ENCODE data around the gene C1orf198. TPM values are rescaled to one million over a fixed set of nuclear protein-coding genes. Genes with fewer than 3 reads are reported as not detected.

C1orf198 gene
- polyA plus RNA-seq, 1 donor from 2014 or later: 5.5 TPM

DNA sequence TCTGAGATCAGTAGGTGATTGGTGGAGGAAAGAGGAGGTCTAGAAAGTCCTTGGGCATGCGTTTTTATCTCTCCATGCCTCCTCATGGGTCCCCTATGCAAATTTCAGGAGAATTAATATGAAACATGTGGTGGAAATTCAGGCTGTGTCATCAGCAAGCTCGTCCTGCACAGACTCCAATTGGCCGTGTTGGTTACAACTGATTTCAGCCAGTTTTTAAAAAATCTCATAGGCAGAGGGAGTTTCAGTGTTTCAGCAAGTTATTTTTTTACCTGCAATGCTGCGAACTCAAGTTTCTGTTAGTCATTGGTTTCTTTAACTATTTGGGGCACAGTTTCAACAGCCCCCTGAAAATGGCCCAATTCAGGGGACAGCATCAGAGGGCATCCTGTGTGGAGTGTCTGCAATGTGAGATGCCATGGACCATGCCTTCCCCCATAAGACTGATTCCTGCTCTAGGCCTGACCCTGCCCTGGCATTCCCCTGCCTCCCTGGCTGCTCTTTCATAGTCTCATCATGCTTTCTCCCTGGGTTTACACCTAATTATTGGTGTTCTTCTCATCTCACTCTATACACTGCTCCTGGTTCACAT is 59.9 kb downstream of the C1orf198 start:
- Mint-ChIP-seq H3K36me3 (peaks cover 2% of the 10 kb centered on the region), H3K9me3 (peaks cover 9 to 21% (median 10%) of the 10 kb centered on the region in 3 donors), H3K4me1 (peaks cover 0 to 1% (median 0%) of the 10 kb centered on the region in 3 donors), H3K4me3 (no peak overlapping the region), H3K27me3 (peaks cover 1% of the 10 kb centered on the region), H3K27ac (no peak overlapping the region)

DNA sequence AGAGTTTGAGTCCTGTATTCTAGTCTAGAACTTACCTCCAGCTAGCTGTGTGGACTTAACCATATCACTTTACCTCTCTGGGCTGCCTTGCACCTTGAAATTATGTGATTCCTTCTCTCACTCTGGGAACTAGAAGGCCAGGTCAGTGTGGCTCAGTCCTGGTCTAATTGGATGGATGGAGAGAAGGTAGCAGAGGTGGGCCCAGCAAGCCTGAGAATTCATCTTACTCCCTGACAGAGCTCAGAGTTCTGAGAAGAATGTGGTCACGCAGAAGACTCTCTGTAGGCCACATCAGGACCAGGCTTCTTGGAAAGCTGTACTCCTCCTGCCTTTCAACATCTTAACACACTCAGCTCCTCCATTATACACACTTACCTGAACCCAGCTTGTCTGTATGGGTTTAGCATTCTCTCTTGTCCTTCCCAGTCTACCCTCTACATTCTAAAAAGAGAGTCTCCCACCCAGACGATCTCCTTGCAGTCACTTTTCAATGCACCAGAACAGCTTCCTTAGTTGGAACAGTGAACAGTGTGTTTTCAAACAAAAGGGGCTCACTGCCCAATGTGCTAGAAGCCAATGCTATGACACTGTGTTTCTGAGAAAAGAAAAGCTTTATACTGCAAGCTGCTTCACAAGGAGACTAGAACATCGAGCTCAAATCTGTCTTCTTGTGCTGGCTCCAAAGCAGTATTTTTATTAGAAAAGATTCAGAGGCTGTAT is 60.6 kb downstream of the C1orf198 start:
- H3K36me3 Mint-ChIP-seq: peaks cover 2% of the 10 kb centered on the region

DNA sequence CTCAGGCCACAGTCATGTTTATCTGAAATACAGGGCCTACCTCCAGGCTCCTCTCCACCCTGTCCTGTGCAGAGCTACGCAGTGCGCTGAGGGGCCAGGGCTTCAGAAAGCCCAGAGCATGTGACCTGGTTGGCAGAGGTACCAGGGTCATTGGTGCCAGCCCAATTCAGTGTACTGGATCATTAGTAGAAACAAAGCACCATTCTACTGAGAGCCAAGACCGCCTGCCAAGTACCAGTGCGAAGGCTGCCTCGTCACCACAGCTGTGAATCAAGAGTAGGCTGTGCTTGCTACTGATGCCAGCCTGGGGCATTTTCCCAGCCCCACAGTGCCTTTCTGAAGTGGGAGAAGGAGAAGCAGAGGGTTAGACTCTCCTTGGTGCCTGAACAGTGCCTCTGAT is 61.3 kb downstream of the C1orf198 start:
- H3K27ac Mint-ChIP-seq: no peak overlapping the region
- no peak overlapping the region for H3K4me3 Mint-ChIP-seq
- H3K4me1 Mint-ChIP-seq: peaks cover 0 to 1% (median 0%) of the 10 kb centered on the region in 3 donors
- peaks cover 1% of the 10 kb centered on the region for H3K27me3 Mint-ChIP-seq
- no peaks in the 10 kb centered on the region for H3K36me3 Mint-ChIP-seq
- H3K9me3 Mint-ChIP-seq: peaks cover 0 to 8% (median 6%) of the 10 kb centered on the region in 3 donors

More for the DNA sequence above, 60.6 kb downstream of the C1orf198 start:
- peaks cover 1% of the 10 kb centered on the region for H3K27me3 Mint-ChIP-seq
- H3K4me1 Mint-ChIP-seq: peaks cover 0 to 1% (median 0%) of the 10 kb centered on the region in 3 donors
- no peak overlapping the region for H3K4me3 Mint-ChIP-seq
- H3K9me3 Mint-ChIP-seq: peaks cover 5 to 14% (median 8%) of the 10 kb centered on the region in 3 donors
- no peak overlapping the region for H3K27ac Mint-ChIP-seq

DNA sequence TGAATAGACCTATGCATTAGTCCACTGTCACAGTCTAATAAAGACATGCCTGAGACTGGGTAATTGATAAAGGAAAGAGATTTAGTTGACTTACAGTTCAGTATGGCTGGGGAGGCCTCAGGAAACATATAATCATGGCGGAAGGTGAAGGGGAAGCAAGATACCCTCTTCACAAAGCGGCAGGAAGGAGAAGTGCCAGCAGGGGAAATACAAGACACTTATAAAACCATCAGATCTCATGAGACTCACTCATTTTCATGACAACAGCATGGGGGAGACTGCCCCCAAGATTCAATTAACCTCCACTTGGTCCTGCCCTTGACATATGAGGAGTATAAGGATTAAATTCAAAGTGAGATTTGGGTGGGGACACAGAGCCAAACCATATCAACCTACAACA is 61.8 kb downstream of the C1orf198 start:
- no peaks in the 10 kb centered on the region for H3K36me3 Mint-ChIP-seq
- no peak overlapping the region for H3K4me3 Mint-ChIP-seq
- H3K4me1 Mint-ChIP-seq: peaks cover 0 to 1% (median 0%) of the 10 kb centered on the region in 3 donors
- H3K27me3 Mint-ChIP-seq: peaks cover 1% of the 10 kb centered on the region
- H3K27ac Mint-ChIP-seq: no peak overlapping the region
- H3K9me3 Mint-ChIP-seq: peaks cover 0 to 5% (median 4%) of the 10 kb centered on the region in 3 donors

DNA sequence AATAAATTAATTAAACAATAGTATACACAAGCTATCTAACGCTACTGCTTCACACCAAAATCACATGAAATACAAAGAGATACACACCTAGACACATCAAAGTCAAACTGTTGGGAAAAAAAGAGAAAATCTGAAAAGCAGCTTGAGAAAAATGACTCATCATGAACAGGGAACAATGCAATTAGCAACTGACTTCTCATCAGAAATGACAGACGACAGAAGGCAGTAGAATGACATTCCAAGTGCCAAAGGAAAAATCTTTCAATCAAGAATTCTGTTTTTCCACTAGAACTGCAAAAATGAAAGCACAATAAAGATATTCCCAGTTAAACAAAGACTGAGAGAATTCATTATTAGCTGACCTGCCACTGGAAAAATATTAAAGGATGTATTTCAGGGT is 63.9 kb downstream of the C1orf198 start:
- Mint-ChIP-seq H3K36me3 (no peaks in the 10 kb centered on the region), H3K4me1 (peaks cover 0 to 1% (median 0%) of the 10 kb centered on the region in 3 donors), H3K27ac (no peak overlapping the region), H3K9me3 (peaks cover 0 to 5% (median 4%) of the 10 kb centered on the region in 3 donors), H3K27me3 (peaks cover 1% of the 10 kb centered on the region), H3K4me3 (no peak overlapping the region)

DNA sequence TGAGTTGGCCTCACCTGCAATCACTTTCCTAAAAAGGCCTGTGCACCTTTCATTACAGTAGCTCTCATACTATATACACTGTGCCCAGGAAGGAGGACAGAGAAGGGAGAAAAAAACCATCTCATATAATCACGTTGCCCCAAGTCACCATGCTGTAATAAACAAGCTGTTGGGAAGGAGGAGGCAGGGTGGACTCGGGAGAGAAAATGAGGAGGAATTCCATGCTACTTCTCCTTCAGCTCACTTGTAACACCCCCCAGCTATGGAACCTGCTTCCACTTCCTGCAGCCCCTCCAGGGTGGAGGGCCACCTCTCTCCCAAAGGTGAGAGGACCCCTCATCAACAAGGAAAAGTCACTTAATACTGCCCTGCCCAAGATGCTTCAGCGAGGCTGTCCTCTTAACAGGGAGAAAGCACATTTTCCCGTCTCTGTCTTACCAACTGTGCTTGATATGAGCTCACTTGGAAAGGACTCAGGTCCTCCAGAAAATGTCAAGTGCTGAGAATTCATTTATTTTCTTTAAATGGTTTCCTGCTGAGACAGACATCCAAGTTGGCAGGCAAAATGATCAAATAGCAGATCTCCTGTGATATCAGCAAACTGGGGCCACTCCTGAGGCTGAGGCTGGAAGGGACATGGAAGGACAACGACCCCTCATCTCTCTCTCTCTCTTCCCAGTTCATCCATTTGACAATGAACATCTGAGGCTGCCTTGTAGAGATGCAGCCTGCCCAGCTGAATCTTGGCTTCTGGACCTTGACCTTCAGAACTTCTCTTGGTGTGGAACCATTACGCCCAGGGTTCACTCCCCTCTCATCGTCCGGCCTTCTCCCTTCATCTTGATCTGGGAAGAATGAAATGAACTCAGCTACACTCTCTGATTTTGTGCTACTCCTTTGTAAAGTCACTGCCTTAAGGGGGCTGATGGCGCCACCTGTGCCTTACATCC is 67.2 kb downstream of the C1orf198 start:
- H3K4me3 Mint-ChIP-seq: no peak overlapping the region
- no peaks in the 10 kb centered on the region for H3K27me3 Mint-ChIP-seq
- H3K27ac Mint-ChIP-seq: no peak overlapping the region
- H3K4me1 Mint-ChIP-seq: peaks cover 0 to 1% (median 0%) of the 10 kb centered on the region in 3 donors
- H3K9me3 Mint-ChIP-seq: peaks cover 0 to 2% (median 0%) of the 10 kb centered on the region in 3 donors
- no peaks in the 10 kb centered on the region for H3K36me3 Mint-ChIP-seq

DNA sequence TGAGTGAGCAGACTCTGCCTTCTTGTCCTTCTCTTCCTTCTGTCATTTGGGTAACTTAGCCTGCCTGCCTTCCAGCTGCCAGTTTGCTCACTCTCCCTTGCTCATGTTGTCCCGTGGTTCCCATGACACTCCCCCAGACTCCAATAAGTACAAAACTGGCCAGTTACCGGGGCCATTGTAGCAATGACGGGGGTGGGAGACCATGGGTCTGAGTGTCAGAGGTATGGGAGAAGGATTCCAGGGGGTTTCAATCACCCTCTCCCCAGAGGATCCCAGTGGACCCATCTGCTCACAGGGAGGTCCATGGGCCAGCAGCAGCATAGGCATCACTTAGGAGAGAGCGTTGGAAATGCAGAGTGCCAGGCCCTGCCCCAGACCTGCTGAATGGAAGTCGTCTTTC is 69.8 kb downstream of the C1orf198 start:
- H3K4me1 Mint-ChIP-seq: no peaks in the 10 kb centered on the region
- H3K27me3 Mint-ChIP-seq: no peaks in the 10 kb centered on the region
- no peak overlapping the region for H3K27ac Mint-ChIP-seq
- H3K4me3 Mint-ChIP-seq: no peak overlapping the region
- H3K36me3 Mint-ChIP-seq: no peaks in the 10 kb centered on the region
- peaks cover 0 to 2% (median 0%) of the 10 kb centered on the region in 3 donors for H3K9me3 Mint-ChIP-seq

DNA sequence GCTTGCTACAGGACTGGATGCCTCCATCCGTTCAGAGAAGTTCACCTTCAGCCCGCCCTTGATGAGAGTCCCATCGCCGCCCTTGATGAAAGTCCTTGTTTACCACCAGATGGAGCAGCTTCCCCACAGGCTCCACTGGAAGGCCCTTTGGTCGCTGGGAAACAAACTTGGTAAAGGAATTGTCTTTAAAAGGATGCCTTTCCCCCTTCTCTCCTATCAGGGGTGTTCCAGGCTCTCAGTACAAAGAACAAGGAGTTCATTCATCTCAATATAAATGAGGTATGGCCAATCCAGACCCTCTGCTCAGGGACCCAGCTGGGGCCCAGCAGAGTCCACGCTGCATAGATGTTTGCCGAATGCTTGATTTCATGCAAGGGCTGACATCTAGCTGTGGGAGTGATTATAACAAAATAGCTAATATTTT is 70.4 kb downstream of the C1orf198 start:
- Mint-ChIP-seq H3K27ac (no peak overlapping the region), H3K27me3 (no peaks in the 10 kb centered on the region), H3K36me3 (no peaks in the 10 kb centered on the region), H3K4me1 (no peaks in the 10 kb centered on the region), H3K4me3 (no peak overlapping the region), H3K9me3 (peaks cover 0 to 2% (median 0%) of the 10 kb centered on the region in 3 donors)

DNA sequence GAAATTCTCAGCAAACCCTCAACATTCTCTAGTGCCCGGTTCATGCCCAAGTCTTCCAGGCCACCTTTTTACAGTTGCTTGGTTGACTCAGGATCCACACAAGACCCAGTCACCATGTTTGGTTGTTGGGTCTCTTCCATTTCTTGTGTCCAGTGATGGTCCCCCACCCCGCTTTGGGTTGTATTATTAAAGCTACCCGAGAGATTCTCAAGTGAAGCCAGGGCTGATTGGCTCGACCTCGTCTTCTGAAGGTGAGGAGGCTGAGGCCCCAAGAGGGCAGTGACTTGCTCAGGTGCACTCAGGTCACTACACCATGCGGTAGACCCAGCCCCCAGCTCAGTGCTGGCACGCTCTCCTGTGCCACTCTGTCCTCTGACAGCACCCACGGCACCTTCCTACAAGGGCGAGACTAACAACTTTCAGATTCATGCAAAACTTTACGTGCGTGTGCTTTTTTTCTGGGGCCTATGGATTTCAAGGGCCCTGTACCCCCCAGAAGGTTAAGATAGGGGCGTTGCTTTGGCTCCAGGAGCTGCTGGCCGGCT is 70.9 kb downstream of the C1orf198 start:
- peaks cover 0 to 2% (median 0%) of the 10 kb centered on the region in 3 donors for H3K9me3 Mint-ChIP-seq
- H3K4me3 Mint-ChIP-seq: no peak overlapping the region

DNA sequence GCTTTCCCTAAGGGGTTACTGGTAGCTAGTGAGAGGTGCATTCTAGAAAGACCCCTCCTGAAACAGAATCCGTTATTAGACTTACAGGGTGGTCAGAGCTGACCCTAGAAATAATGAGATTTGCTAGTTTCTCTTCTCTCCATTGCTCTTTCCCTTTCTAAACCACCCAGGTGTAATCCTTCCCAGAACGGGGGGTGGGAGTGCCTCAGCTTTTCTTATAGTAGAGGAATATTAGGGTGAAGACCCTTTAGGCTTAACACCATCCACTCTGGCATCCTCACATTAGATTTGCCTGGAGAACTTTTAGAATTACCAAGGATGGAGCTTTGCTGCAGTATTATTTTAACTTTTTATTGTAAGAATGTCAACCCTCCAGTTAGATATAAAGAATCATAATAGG is 71.7 kb downstream of the C1orf198 start:
- no peaks in the 10 kb centered on the region for H3K27me3 Mint-ChIP-seq
- no peaks in the 10 kb centered on the region for H3K4me1 Mint-ChIP-seq
- no peaks in the 10 kb centered on the region for H3K36me3 Mint-ChIP-seq
- no peak overlapping the region for H3K4me3 Mint-ChIP-seq
- no peak overlapping the region for H3K27ac Mint-ChIP-seq
- H3K9me3 Mint-ChIP-seq: no peaks in the 10 kb centered on the region

More for the DNA sequence above, 70.9 kb downstream of the C1orf198 start:
- Mint-ChIP-seq H3K4me1 (no peaks in the 10 kb centered on the region), H3K27ac (peak overlapping the region in 1 of 3 donors; percentile 25), H3K36me3 (no peaks in the 10 kb centered on the region), H3K27me3 (no peaks in the 10 kb centered on the region)

DNA sequence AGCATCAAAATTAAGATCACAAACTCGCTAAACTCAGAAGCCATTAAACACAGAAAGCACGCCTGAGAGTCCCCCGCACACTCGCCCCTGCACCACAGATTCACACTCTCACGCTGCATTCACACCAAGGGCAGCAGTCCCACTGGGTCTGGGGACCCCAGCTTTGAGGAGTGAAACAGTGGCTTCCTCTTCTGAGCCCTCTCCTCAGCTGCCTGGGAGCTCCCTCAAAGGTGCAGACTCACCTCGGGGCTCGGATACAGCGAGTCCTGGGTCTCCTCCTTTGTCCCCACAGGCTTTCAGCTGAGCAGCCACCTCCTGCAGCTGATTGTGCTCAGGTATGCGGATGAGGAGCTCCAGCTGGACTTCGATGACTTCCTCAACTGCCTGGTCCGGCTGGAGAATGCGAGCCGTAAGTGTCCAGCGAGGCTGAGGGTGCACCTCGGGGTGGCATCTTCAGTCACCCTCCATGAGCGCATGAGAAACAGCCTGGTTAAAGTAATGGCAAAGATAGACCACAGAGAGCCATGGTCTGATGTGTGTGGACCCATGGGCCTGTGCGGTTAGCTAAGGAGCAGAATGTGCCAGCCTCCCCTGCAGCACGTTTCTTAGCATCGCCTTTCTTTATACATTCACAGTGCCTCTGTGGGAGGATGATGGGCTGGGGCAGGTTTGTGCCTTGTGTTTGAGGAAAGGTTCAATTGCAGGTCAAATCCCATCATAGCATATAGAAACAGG is 73.3 kb downstream of the C1orf198 start:
- Mint-ChIP-seq H3K4me3 (no peak overlapping the region), H3K36me3 (no peaks in the 10 kb centered on the region), H3K4me1 (no peaks in the 10 kb centered on the region), H3K27ac (no peak overlapping the region), H3K9me3 (no peaks in the 10 kb centered on the region), H3K27me3 (peaks cover 3% of the 10 kb centered on the region)

DNA sequence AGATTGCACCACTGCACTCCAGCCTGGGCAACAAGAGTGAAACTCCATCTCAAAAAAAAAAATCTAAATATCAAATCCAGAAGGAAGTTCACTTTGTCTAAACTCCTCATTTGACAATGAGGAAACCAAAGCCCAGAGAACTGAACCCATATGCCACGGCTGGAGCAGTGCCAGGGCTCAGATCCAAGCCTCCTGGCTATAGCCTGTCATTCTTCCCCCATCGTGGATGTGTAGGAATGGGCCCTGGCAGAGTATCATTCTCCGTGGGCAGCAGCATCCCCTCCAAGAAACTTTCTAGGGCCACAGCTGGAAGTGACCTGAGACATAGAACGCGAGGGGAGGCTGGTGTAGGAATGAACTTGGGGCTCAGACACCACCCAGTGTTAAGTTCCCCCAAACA is 73.9 kb downstream of the C1orf198 start:
- no peak overlapping the region for H3K4me3 Mint-ChIP-seq
- peaks cover 3% of the 10 kb centered on the region for H3K27me3 Mint-ChIP-seq
- no peaks in the 10 kb centered on the region for H3K36me3 Mint-ChIP-seq
- no peaks in the 10 kb centered on the region for H3K9me3 Mint-ChIP-seq
- no peaks in the 10 kb centered on the region for H3K4me1 Mint-ChIP-seq
- no peak overlapping the region for H3K27ac Mint-ChIP-seq

DNA sequence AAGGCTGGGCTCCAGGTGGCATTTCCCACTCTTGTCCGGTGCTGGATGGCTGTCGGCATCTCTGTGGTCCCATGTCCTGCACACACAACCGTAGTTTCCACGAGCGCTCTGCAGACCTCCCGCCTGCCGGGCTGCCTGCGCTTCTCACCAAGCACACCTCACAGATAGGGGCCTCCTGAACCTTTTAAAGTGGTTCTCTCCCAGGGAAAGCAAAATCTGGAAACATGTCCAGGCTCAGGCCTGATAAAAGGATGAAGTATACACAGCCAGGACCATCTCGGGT is 74.9 kb downstream of the C1orf198 start:
- peaks cover 3% of the 10 kb centered on the region for H3K27me3 Mint-ChIP-seq
- H3K27ac Mint-ChIP-seq: no peak overlapping the region
- no peaks in the 10 kb centered on the region for H3K36me3 Mint-ChIP-seq
- H3K4me1 Mint-ChIP-seq: no peaks in the 10 kb centered on the region
- no peaks in the 10 kb centered on the region for H3K9me3 Mint-ChIP-seq
- no peak overlapping the region for H3K4me3 Mint-ChIP-seq

DNA sequence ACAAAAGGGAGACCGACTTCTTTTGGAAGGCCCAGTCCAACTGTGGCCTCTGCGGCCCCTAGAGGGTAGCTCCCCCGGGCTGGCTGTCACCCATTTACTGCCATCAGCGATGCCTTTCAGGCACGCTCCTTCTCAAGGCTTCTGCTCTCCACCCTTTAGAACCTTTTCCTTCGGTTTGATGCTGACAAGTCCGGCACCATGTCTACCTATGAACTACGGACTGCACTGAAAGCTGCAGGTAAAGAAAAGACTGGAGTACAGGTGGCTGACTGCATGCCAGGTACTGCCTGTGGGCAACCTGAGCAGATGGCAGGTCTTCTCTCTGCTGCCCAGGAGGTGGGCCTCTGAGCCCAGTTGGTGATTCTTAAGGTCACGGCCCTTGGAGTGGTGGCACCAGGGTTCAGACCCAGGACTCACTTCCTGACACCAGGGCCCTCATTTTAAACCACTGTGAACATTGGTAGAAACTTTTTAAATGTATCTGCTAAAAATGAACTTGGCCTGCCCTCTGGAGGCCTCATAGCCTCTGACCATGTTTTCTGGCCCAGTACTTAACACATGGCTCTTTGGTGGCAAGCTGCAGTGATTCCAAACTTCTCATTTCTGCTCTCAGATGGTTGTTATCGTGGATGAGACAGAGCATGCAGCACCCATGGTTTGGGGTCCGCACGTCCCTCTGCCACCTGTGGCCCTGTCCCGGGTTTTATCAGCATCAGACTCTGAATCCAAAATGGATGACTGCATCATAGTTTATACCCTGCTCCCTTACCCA is 75.4 kb downstream of the C1orf198 start:
- Mint-ChIP-seq H3K27me3 (peaks cover 4% of the 10 kb centered on the region), H3K27ac (peak overlapping the region in 1 of 3 donors; percentile 31), H3K36me3 (no peaks in the 10 kb centered on the region), H3K4me3 (no peak overlapping the region), H3K9me3 (no peaks in the 10 kb centered on the region), H3K4me1 (no peaks in the 10 kb centered on the region)
